PC-3 (cell line): ENCODE results near the gene SLC6A6.

Experiments
- CTCF ChIP-seq: fragments of 300-600 bp; sonication (generic); conservative IDR thresholded peaks from 2 replicates; pipeline ENCODE4 v1.5.1; 2017; ENCODE audit warnings: antibody characterized with exemption, low read depth, mild to moderate bottlenecking, low read length
- EZH2 ChIP-seq: fragments of 300-600 bp; sonication (generic); IDR thresholded peaks from one replicate; pipeline ENCODE4 v1.6.1; 2017; ENCODE audit warnings: antibody characterized with exemption, mild to moderate bottlenecking, low read length; ENCODE audit not compliant: unreplicated experiment
- EZH2phosphoT487 ChIP-seq: fragments of 300-600 bp; sonication (generic); IDR thresholded peaks from 2 replicates; pipeline ENCODE4 v1.6.1; 2018; ENCODE audit warnings: mild to moderate bottlenecking, antibody characterized with exemption, low read length, borderline replicate concordance

GRCh38 chr3:14518893-14519292, 116.5 kb downstream of the SLC6A6 start:
- TF ChIP-seq CTCF = no peak
- TF ChIP-seq EZH2 = no peak
- no peak for TF ChIP-seq EZH2phosphoT487
